Kidney tubule cell (primary cell): ENCODE results near the gene MLLT11.

Experiments used
- DNase-seq: peaks from one replicate; pipeline ENCODE4 v3.0.0-alpha.2; 2018; ENCODE audit warnings: low spot score

Gene MLLT11, protein sequence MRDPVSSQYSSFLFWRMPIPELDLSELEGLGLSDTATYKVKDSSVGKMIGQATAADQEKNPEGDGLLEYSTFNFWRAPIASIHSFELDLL

DNA sequence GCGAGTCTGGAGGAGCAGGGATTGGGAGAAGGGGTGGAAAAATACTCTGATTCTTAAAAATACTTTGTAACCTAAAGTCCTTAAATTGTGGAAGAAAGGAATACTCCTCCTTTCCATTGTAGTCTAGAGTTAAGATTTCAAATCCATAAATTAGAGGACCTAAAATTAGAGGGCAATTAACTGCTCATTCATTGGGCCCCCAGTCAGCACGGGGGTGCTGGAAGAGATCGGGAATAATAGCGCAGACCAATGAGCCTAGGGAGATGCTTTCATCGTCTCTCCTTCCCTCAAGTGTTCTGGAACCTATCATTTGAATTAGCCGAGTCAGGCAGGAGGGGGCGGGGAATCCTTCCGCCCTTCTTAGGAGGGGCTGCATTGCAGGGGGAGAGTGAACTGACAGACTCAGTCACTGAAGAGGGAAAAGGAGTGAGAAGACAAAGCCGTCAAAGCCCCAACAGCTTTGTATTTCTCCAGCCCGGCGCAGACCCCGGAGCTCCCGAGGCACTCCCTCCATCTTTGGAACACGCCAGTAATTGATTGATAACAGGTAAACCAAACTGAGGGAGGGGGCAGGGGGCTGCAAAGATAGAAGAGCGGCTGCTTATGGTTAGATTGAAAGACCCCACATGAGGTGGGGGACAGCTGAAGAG lies at the start of gene MLLT11:
Gene MLLT11 (plus strand): TSS at position 391 of the 650 bp plus-strand sequence. CDS start 6,828 bp downstream, outside the sequence.
- DNase-seq = peak; percentile 44

DNA sequence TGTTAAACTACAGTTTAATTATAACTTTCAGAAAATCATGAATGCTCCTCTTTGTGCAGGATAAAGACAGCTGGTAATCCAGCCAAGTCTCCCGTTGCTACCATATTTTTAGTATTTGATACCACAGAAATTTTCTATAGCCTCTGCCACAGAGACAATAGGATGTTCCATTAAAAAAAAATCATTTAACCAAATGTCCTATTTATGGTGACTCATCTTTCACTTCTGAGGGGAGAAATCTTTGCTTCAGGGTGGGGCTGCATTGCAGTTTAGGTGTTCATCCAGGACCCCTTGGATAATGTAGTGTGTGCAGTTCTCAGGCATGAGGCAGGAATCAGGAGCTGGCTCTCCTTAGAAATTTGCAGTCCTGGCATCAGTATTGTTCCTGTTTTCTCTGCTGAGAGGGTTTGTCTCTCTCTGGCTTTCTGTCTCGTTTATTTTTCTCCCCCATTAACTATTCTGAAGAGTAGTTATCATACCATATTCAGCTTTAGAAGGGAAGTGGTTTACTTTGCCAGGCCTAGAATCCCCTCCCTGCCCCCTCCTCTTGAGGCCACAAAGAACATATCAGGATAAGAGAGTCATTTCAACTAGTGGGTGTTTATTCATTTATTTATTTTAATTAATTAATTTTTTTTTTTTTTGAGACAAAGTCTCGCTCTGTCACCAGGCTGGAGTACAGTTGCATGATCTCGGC lies 48.9 kb upstream of the MLLT11 start:
- DNase-seq = no peak

DNA sequence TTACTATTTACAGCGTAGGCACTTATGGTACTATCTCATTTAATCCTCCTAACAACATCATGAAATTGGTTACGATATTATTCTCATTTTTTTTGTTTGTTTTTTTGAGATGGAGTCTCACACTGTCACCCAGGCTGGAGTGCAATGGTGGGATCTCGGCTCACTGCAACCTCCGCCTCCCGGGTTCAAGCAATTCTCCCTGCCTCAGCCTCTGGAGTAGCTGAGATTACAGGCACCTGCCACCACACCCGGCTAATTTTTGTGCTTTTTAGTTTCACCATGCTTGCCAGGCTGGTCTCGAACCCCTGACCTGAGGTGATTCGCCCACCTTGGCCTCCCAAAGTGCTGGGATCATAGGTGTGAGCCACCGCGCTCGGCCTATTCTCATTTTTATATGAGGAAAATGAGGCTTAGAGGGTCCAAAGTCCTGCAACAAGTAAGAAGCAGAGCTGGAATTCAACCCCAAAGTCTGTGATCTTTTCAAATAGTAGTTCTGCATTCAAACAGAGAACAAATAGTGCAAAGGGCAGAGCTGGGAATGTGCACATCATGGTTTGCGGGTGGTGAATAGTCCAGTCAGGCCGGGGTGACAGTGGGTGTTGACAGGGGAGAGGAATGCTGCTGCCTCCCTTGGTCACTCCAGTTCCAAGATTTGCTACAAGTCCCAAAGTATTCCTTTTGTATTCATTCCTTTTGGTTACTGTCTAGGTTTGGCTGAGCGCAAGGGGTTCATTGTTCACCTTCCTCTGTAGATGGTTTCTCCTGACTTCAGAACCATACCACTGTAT lies 47.3 kb upstream of the MLLT11 start:
- DNase-seq = no peak

DNA sequence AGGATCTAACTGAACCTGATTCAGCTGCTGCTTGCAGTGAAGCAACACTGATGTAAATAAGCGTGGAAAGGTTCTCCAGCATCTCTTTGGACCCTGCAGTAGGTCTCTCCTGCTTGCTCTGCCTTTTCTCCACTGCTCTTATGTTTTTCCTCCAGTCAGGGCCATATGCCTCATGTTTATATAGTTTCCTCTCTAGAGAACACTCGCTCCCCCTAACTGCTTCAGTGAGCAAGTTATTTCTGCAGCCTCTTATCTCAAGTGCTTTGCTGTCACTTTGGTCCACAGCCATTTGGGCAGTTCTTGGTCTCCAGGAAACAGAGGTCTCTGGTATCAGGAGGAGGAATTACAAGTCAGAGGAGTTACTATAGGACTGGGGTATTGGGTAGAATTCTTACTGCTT lies 46.7 kb upstream of the MLLT11 start:
- DNase-seq = no peak

DNA sequence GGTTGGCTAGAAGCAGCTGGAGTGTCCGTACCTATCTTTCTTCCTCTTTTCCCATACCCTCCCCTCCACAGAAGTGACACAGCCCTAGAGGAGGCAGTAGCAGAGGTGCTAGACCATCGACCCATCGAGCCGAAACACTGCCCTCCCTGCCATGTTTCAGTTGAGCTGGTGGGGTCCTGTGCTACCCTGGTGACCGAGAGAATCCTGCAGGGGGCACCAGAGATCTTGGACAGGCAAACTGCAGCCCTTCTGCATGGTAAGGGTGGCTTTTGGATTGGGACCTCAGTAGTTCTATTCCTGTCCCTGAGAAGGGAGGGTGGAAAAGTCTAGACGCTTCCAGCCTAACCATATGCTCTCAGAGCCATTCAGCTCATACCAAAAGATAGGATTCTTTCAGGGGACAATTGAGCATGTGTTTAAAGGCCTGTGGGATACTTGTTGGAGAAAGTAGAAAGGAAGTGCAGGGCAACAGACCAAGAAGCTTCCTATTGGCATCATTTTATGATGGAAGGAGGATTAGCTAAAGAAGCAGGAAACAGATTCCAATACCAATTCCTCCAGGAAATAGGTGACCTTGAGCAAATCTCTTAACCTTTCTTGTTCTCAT lies 35.6 kb upstream of the MLLT11 start:
- DNase-seq = peak; percentile 70

DNA sequence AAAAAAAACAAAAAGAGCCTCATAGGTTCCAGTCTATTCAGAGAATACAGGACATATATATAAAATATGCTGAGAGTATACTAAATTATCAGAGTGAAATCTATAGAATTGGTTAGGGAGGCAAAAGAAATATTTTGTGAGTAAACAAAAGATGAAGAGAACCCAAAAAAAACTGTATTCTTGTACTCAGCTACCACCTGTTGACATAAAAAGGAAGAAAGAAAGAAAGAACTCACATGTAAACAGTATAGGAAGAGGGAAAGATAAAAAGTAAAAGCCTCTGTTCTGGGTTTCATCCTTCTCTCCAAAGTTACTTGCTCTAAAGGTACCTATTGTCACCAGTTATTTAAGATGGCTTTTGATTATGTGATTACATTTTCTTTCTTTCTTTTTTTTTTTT lies 33.7 kb upstream of the MLLT11 start:
- no peak for DNase-seq

DNA sequence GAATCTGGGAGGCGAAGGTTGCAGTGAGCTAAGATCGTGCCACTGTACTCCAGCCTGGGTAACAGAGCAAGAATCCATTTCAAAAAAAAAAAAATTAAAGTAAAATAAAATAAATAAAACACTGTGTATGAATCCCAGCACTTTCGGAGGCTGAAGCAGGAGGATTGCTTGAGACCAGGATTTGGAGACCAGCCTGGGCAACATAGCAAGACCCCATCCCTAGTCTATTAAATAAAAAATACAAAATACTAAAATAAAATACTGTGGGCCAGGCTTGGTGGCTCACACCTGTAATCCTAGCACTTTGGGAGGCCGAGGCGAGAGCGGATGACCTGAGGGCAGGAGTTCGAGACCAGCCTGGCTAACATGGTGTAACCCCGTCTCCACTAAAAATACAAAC lies 28.0 kb upstream of the MLLT11 start:
- no peak for DNase-seq

DNA sequence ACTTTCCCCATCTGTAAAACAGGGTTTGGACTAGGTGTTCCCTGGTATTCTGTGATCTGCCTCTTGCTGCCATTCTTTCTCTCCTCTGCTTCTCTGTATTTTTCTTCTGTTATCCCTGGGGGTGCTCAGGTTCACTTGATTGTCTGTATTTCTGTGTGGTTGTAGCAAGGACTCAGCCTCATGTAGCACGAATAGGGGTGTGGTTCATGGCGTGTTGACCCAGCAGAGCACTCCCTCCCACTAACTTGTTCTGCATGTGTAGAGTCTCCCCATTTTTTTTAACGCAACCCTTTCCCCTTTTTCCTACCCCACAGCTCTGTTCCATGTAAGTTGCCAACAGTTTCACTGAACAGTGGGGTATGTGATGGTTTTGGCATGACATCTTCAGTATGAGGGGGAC lies 25.0 kb upstream of the MLLT11 start:
- no peak for DNase-seq

DNA sequence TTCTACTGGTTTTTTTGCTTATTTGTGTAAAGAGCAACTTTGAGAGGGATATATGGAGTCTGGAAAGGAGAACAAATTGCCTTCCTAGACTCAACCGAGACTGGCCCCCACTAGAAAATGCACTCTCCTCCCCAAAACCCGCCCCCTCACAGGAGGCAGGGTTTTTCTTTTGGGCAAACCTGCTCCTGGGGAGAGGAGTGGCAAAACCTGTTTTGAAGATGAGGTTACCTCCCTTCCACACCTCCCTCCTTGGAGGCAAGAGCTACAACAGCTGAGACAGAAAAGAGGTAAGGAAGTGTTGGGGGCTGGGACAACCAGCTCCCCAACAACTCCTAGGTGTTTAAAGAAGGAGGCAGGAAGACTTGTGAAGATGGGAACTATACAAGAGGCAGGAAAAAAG lies 23.8 kb upstream of the MLLT11 start, which contains the start of gene BNIPL:
Gene BNIPL (plus strand): TSS at position 231 of the 400 bp plus-strand sequence. CDS start 140 bp downstream, at position 371.
- no peak for DNase-seq

DNA sequence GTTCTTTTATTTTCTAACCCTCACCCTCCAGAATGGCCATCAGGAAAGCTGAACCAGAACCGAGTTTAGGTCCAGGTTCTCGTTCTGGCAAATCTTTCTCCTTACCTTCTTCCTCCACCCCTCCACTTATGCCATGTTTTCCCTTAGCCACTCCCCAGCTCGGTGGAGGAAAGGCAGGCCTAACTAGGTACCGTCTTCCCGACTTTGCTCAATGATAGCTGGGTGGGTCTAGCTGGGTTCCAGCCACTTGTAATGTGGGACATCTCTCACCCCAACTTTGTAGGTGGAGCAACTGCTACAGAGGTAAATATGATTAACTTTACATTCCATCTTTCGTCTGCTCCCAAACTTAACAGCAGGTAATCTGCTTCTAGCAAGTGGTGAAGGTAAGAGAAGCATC lies 23.2 kb upstream of the MLLT11 start:
- no peak for DNase-seq

DNA sequence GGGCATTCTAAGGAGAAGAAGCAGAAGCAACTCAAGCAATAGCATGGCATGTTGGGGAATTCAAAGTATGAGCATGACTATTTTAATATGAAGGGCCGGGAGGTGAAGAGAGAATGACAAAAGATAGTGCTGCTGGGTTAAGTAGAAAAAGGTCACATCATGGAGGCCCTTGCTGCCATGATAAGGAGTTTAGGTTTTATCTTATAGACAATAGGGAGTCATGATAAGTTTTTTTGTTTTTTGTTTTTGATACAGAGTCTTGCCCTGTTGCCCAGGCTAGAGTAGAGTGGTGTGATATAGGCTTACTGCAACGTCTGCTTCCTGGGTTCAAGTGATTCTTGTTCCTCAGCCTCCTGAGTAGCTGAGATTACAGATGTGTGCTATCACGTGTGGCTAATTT lies 20.7 kb upstream of the MLLT11 start:
- no peak for DNase-seq

DNA sequence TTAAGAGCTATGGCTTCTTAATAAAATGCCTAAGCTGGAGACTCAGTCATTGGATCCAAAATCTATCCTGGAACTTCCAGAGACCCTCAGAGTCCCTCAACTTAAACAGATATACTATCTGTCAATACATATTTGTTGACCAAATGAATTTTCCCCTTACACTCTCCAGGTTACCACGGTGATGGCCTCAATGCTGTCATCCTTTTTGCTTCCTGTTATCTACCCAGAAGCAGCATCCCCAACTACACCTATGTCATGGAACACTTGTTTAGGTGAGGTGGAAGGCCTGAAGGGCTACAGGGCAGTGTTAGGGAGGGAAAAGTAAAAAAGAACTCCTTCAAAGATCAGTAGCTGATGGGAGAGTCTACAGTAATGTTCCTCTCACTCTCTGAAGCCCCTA lies 17.0 kb upstream of the MLLT11 start:
- no peak for DNase-seq

DNA sequence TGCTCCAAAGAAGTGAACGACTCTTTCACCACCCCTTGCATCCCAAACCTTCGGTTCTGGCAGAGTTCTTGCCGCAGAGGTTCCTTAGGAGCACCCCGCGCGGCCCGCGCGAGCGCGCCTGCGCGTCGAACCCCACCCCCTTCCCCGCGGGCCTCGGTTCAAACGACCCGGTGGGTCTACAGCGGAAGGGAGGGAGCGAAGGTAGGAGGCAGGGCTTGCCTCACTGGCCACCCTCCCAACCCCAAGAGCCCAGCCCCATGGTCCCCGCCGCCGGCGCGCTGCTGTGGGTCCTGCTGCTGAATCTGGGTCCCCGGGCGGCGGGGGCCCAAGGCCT lies 12.6 kb upstream of the MLLT11 start, which contains the start of gene C1orf56:
Gene C1orf56 (plus strand): TSS at position 161 of the 334 bp plus-strand sequence. CDS start 97 bp downstream, at position 258.
- DNase-seq = peak; percentile 69

DNA sequence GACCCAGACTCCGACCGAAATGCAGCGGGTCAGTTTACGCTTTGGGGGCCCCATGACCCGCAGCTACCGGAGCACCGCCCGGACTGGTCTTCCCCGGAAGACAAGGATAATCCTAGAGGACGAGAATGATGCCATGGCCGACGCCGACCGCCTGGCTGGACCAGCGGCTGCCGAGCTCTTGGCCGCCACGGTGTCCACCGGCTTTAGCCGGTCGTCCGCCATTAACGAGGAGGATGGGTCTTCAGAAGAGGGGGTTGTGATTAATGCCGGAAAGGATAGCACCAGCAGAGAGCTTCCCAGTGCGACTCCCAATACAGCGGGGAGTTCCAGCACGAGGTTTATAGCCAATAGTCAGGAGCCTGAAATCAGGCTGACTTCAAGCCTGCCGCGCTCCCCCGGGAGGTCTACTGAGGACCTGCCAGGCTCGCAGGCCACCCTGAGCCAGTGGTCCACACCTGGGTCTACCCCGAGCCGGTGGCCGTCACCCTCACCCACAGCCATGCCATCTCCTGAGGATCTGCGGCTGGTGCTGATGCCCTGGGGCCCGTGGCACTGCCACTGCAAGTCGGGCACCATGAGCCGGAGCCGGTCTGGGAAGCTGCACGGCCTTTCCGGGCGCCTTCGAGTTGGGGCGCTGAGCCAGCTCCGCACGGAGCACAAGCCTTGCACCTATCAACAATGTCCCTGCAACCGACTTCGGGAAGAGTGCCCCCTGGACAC lies 12.1 kb upstream of the MLLT11 start:
- peak; percentile 74 for DNase-seq

DNA sequence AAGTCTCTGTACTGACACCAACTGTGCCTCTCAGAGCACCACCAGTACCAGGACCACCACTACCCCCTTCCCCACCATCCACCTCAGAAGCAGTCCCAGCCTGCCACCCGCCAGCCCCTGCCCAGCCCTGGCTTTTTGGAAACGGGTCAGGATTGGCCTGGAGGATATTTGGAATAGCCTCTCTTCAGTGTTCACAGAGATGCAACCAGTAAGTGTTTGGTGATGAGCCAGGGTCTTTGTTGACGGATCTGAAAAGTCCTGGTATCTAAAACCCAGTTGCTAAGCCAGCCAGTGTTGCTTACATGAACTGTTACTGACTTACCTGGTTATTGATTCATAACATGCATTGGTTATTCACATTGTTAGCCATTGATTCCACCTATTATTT lies 11.6 kb upstream of the MLLT11 start:
- DNase-seq = no peak

DNA sequence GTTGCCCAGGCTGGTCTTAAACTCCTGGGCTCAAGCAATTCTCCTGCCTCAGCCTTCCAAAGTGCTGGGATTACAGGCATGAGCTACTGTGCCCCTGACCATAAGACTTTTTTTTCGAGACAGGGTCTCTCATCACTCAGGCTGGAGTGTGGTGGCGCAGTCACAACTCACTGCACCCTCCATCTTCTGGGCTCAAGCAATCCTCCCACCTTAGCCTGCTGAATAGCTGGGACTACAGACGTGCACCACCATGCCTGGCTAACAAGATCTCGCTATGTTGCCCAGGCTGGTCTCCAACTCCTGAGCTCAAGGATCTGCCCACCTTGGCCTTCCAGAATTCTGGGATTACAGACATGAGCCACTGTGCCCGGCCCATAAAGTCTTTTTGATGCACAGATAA lies 10.7 kb upstream of the MLLT11 start:
- no peak for DNase-seq

DNA sequence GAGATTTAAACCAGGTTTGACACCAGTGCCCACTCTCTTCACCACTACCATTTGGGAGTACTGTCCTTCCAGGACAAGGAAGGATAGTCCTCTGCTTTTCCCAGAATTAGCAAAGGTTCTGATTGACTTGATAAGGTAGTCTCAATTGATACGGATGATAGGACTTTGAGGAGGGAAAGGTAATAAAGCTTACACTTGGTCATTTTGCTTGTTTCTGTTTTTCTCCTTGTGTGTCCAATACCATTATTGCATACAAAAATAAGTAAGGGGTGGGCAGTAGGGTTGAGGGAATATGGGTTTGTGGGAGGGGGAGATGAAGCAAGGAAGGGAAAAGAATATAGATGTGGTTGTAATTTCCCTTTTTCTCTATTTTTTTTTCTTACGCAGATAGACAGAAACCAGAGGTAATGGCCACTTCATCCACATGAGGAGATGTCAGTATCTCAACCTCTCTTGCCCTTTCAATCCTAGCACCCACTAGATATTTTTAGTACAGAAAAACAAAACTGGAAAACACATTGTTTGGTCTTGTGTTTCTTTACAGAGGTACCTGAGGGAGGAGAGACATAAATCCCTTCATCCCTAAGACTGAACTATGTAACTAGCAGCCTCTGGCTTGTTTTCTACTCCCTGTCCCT lies 10.0 kb upstream of the MLLT11 start:
- DNase-seq = no peak

DNA sequence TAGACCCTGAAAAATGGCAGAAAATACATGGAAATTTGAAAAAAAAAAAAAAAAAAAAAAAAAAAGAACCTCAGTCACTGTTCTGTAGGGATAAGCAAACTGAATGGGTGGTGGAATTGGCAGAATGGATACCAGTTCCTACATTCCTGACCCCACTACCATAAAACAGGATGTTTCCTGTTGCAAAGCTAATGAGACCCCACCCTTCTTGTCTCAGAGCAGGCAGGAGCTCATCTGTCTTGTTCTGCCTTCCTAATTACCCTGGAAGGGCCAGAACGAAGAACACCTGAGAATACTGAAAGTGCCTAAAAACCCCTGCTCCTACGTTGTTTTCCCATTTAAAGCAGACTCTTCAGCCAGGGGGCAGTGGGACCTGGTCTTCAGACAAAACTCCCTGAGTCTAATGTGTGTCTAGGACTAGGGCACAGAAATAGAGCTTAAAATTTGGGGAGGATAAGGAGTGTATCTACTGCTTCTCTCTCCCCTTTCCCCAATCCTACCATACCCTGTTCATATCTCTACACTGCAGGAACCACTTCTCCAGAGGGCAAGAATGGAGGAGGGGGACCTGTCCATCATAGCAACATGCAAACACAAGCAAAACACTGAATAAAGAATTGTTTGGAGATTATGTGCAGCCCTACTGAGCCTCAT lies 8.7 kb upstream of the MLLT11 start:
- DNase-seq = no peak

DNA sequence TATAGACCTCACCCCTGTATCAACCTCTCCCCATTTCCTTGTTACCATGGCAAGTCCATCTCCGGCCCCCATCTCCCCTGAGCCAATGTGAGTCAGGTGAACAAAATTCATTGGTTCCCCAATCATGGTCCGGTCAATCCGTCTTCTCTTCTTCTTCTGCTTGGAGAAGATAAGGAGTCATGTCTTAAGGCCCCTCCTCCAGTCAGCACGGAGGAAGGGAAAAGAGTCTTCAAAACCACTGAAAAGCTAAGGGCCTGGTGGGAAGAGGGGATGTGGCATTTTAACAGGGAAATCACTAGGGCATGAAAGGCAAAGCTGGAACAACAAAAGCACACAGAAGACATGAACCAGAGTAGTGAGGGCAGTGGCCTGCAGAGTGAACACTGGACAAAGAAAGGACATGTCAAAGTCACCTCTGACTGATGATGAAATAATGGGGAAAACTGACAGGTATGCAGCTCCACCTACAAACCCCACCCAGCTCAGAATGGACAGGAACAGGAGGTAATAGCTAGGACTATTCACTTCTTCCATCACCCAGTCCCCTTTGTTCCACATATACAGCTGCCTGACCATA lies 5.1 kb upstream of the MLLT11 start:
- DNase-seq = no peak

DNA sequence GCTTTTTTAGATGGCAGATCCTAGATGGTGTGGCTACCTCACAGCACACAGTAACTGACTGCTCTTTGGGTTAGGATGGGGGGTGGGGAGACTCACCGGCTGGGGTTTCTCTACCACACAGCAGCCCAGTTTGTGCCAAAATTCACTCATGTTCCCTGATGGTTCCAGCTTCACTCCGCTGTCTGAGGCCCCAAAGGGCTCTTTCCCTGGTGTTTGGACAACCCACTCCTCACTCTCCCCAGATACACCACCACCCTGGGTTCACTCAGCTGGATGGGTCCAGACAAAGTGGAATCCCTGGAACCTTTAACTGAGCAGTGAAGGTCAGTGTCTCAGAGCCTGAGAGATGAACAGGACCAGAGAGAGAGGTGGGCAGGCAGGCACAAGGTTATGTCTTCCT lies 4.6 kb upstream of the MLLT11 start:
- no peak for DNase-seq
